WTC11 (cell line): Measurements from ENCODE around the gene P4HB.

Source experiments
- ESRRA ChIP-seq: sonication (generic); formaldehyde crosslinking; IDR thresholded peaks from 2 replicates; pipeline ENCODE4 v1.8.1; 2022; ENCODE audit warnings: mild to moderate bottlenecking, missing genetic modification reagents, borderline replicate concordance
- FOXJ3 ChIP-seq: sonication (generic); formaldehyde crosslinking; IDR thresholded peaks from 2 replicates; pipeline ENCODE4 v1.9.0; 2021; ENCODE audit warnings: missing genetic modification reagents, mild to moderate bottlenecking, borderline replicate concordance
- GRHL2 ChIP-seq: fragments of 250-450 bp; sonication (Bioruptor Pico); IDR thresholded peaks from 2 replicates; pipeline ENCODE4 v1.8.0; 2022; ENCODE audit warnings: mild to moderate bottlenecking, moderate library complexity; ENCODE audit not compliant: insufficient replicate concordance, severe bottlenecking
- MYBL2 ChIP-seq: sonication (generic); formaldehyde crosslinking; IDR thresholded peaks from 2 replicates; pipeline ENCODE4 v1.8.1; 2023; ENCODE audit warnings: mild to moderate bottlenecking, moderate library complexity, missing genetic modification reagents
- PRRX2 ChIP-seq: fragments of 250-450 bp; sonication (Bioruptor Pico); IDR thresholded peaks from 2 replicates; pipeline ENCODE4 v1.8.0; 2021; ENCODE audit warnings: mild to moderate bottlenecking
- RELA ChIP-seq: sonication (generic); formaldehyde crosslinking; IDR thresholded peaks from 2 replicates; pipeline ENCODE4 v1.8.1; 2022; ENCODE audit warnings: missing genetic modification reagents, mild to moderate bottlenecking, borderline replicate concordance
- SP1 ChIP-seq: sonication (generic); formaldehyde crosslinking; conservative IDR thresholded peaks from 2 replicates; pipeline ENCODE4 v1.8.1; 2022; ENCODE audit warnings: missing genetic modification reagents
- ZNF219 ChIP-seq: sonication (generic); formaldehyde crosslinking; IDR thresholded peaks from 2 replicates; pipeline ENCODE4 v1.8.0; 2023; ENCODE audit warnings: missing genetic modification reagents, mild to moderate bottlenecking, borderline replicate concordance
- TF ChIP-seq, protein P1 (sequence below): sonication (generic); formaldehyde crosslinking; IDR thresholded peaks from 2 replicates; pipeline ENCODE4 v1.8.0; 2022; ENCODE audit warnings: mild to moderate bottlenecking, missing genetic modification reagents
- TF ChIP-seq, protein P2 (sequence below): sonication (generic); formaldehyde crosslinking; IDR thresholded peaks from 2 replicates; pipeline ENCODE4 v1.8.1; 2023; ENCODE audit warnings: mild to moderate bottlenecking, missing genetic modification reagents, moderate library complexity
- TF ChIP-seq, protein P3 (sequence below): sonication (generic); formaldehyde crosslinking; IDR thresholded peaks from 2 replicates; pipeline ENCODE4 v1.8.1; 2023; ENCODE audit warnings: mild to moderate bottlenecking, missing genetic modification reagents, moderate library complexity
- TF ChIP-seq, protein P4 (sequence below): fragments of 200-600 bp; IDR thresholded peaks from 2 replicates; pipeline ENCODE4 v1.8.0; 2022; ENCODE audit warnings: antibody characterized with exemption
- TF ChIP-seq, protein P5 (sequence below): sonication (generic); formaldehyde crosslinking; IDR thresholded peaks from 2 replicates; pipeline ENCODE4 v1.8.0; 2022; ENCODE audit warnings: mild to moderate bottlenecking, missing genetic modification reagents

DNA sequence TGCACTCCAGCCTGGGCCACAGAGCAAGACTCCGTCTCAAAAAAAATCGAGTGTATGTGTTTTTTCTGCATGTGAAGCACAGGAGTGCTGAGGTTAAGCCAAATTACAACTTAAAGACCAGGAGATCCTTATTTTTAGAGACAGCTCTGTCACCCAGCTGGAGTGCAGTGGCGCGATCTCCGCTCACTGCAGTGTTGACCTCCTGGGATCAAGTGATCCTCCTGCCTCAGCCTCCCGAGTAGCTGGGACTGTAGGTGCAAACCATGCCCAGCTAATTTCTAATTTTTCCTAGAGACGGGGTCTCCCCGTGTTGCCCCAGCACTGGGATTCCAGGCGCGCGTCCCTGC is 18.0 kb downstream of the P4HB start:
- TF ChIP-seq, protein P1, sequence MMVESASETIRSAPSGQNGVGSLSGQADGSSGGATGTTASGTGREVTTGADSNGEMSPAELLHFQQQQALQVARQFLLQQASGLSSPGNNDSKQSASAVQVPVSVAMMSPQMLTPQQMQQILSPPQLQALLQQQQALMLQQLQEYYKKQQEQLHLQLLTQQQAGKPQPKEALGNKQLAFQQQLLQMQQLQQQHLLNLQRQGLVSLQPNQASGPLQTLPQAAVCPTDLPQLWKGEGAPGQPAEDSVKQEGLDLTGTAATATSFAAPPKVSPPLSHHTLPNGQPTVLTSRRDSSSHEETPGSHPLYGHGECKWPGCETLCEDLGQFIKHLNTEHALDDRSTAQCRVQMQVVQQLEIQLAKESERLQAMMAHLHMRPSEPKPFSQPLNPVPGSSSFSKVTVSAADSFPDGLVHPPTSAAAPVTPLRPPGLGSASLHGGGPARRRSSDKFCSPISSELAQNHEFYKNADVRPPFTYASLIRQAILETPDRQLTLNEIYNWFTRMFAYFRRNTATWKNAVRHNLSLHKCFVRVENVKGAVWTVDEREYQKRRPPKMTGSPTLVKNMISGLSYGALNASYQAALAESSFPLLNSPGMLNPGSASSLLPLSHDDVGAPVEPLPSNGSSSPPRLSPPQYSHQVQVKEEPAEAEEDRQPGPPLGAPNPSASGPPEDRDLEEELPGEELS (CRISPR knock-in tag), result no peak
- no peak for TF ChIP-seq PRRX2 (CRISPR knock-in tag)
- no peak for TF ChIP-seq RELA
- TF ChIP-seq ESRRA (CRISPR knock-in tag), result no peak
- TF ChIP-seq FOXJ3 (CRISPR knock-in tag), result no peak
- TF ChIP-seq SP1 (CRISPR knock-in tag), result no peak
- TF ChIP-seq, protein P2, sequence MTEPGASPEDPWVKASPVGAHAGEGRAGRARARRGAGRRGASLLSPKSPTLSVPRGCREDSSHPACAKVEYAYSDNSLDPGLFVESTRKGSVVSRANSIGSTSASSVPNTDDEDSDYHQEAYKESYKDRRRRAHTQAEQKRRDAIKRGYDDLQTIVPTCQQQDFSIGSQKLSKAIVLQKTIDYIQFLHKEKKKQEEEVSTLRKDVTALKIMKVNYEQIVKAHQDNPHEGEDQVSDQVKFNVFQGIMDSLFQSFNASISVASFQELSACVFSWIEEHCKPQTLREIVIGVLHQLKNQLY, result no peak
- TF ChIP-seq, protein P3, sequence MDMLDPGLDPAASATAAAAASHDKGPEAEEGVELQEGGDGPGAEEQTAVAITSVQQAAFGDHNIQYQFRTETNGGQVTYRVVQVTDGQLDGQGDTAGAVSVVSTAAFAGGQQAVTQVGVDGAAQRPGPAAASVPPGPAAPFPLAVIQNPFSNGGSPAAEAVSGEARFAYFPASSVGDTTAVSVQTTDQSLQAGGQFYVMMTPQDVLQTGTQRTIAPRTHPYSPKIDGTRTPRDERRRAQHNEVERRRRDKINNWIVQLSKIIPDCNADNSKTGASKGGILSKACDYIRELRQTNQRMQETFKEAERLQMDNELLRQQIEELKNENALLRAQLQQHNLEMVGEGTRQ (CRISPR knock-in tag), result no peak
- TF ChIP-seq, protein P4, sequence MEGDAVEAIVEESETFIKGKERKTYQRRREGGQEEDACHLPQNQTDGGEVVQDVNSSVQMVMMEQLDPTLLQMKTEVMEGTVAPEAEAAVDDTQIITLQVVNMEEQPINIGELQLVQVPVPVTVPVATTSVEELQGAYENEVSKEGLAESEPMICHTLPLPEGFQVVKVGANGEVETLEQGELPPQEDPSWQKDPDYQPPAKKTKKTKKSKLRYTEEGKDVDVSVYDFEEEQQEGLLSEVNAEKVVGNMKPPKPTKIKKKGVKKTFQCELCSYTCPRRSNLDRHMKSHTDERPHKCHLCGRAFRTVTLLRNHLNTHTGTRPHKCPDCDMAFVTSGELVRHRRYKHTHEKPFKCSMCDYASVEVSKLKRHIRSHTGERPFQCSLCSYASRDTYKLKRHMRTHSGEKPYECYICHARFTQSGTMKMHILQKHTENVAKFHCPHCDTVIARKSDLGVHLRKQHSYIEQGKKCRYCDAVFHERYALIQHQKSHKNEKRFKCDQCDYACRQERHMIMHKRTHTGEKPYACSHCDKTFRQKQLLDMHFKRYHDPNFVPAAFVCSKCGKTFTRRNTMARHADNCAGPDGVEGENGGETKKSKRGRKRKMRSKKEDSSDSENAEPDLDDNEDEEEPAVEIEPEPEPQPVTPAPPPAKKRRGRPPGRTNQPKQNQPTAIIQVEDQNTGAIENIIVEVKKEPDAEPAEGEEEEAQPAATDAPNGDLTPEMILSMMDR, result no peak
- no peak for TF ChIP-seq ZNF219
- TF ChIP-seq, protein P5, sequence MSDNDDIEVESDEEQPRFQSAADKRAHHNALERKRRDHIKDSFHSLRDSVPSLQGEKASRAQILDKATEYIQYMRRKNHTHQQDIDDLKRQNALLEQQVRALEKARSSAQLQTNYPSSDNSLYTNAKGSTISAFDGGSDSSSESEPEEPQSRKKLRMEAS (CRISPR knock-in tag), result no peak
- no peak for TF ChIP-seq GRHL2
- no peak for TF ChIP-seq MYBL2 (CRISPR knock-in tag)
